Activated CD4-positive, alpha-beta T cell treated with anti-CD3 and anti-CD28 coated beads, Interleukin-2, amount 10 ng/mL, durations not matched to agents 24 days and 14 days (primary cell): Measurements from ENCODE around the gene BBS5. TPM values are rescaled to one million over a fixed set of nuclear protein-coding genes. Genes with fewer than 3 reads are reported as not detected.
"Not testable (repeated sequence)": the region's sequence is repeated elsewhere in the genome, so short reads cannot be mapped to it uniquely, and the experiment has no call there.

Experiments
- DNase-seq: peaks from one replicate; pipeline ENCODE4 v3.0.0; 2022
- H3K27ac Mint-ChIP-seq: one replicate; pipeline ENCODE4 v1.8.0; 2022; ENCODE audit warnings: mild to moderate bottlenecking, mixed read lengths
- H3K27me3 Mint-ChIP-seq: one replicate; pipeline ENCODE4 v1.8.0; 2022; ENCODE audit warnings: mixed read lengths
- H3K36me3 Mint-ChIP-seq: one replicate; pipeline ENCODE4 v1.8.0; 2022; ENCODE audit warnings: low read depth, mild to moderate bottlenecking, mixed read lengths
- H3K4me1 Mint-ChIP-seq: one replicate; pipeline ENCODE4 v1.8.0; 2021; ENCODE audit warnings: mixed read lengths
- H3K4me3 Mint-ChIP-seq: one replicate; pipeline ENCODE4 v1.8.0; 2022; ENCODE audit warnings: mild to moderate bottlenecking, moderate library complexity, mixed read lengths
- H3K9me3 Mint-ChIP-seq: one replicate; pipeline ENCODE4 v1.8.0; 2021; ENCODE audit warnings: mixed read lengths
- intact Hi-C: fragments of 100-400 bp; cut with micrococcal nuclease; formaldehyde crosslinking; loops from one replicate; pipeline ENCODE4 v1.15.1; 2023
- total RNA-seq: library from RNA; stranded (reverse); gene quantifications from 2 replicates; pipeline ENCODE4 v1.2.3, GENCODE V29; 2022

BBS5 gene
- total RNA-seq = 4.3 and 4.7 TPM in 2 replicates

GRCh38 chr2:169479257-169480078 lies at the start of gene BBS5:
BBS5 (plus strand) TSS chr2:169479494; CDS start chr2:169479554, 60 bp downstream.
- H3K27ac Mint-ChIP-seq = peak within 1 kb of the TSS; percentile 61
- H3K4me1 Mint-ChIP-seq = peaks cover 5% of the 10 kb centered on the region
- H3K9me3 Mint-ChIP-seq = no peaks in the 10 kb centered on the region
- no peaks in the 10 kb centered on the region for H3K36me3 Mint-ChIP-seq
- DNase-seq = peak; percentile 92
- H3K4me3 Mint-ChIP-seq = peak within 1 kb of the TSS; percentile 90
- H3K27me3 Mint-ChIP-seq = no peaks in the 10 kb centered on the region
- intact Hi-C loops = loop anchor here (1.0 to 5.0 kb wide), 3 partner anchors 10 to 117 kb away; partner anchors contain the start of genes FASTKD1 and LRP2

GRCh38 chr2:169431772-169432171 lies 47.5 kb upstream of the BBS5 start:
- peaks cover 15% of the 10 kb centered on the region for H3K27me3 Mint-ChIP-seq
- H3K36me3 Mint-ChIP-seq, H3K27ac Mint-ChIP-seq, H3K4me1 Mint-ChIP-seq, H3K4me3 Mint-ChIP-seq, DNase-seq, intact Hi-C loops, H3K9me3 Mint-ChIP-seq: not testable (repeated sequence)

GRCh38 chr2:169434236-169434635 lies 45.1 kb upstream of the BBS5 start:
- H3K4me3 Mint-ChIP-seq, intact Hi-C loops, H3K4me1 Mint-ChIP-seq, DNase-seq, H3K36me3 Mint-ChIP-seq, H3K27ac Mint-ChIP-seq, H3K9me3 Mint-ChIP-seq: not testable (repeated sequence)
- H3K27me3 Mint-ChIP-seq = peaks cover 28% of the 10 kb centered on the region

GRCh38 chr2:169438466-169439072 lies 40.7 kb upstream of the BBS5 start:
- no peak for DNase-seq
- H3K4me1 Mint-ChIP-seq = no peaks in the 10 kb centered on the region
- H3K36me3 Mint-ChIP-seq = no peaks in the 10 kb centered on the region
- H3K27me3 Mint-ChIP-seq = peaks cover 43% of the 10 kb centered on the region
- no peak overlapping the region for H3K27ac Mint-ChIP-seq
- intact Hi-C loops = no loop called here
- no peaks in the 10 kb centered on the region for H3K9me3 Mint-ChIP-seq
- no peak overlapping the region for H3K4me3 Mint-ChIP-seq

GRCh38 chr2:169439900-169440299 lies 39.4 kb upstream of the BBS5 start:
- no peaks in the 10 kb centered on the region for H3K9me3 Mint-ChIP-seq
- H3K27ac Mint-ChIP-seq = no peak overlapping the region
- intact Hi-C loops = no loop called here
- H3K4me3 Mint-ChIP-seq = no peak overlapping the region
- H3K4me1 Mint-ChIP-seq = no peaks in the 10 kb centered on the region
- DNase-seq = no peak
- peaks cover 48% of the 10 kb centered on the region for H3K27me3 Mint-ChIP-seq
- H3K36me3 Mint-ChIP-seq = no peaks in the 10 kb centered on the region

- no peaks in the 10 kb centered on the region for H3K4me1 Mint-ChIP-seq
- no peak overlapping the region for H3K27ac Mint-ChIP-seq
- no peaks in the 10 kb centered on the region for H3K36me3 Mint-ChIP-seq
- peaks cover 15% of the 10 kb centered on the region for H3K27me3 Mint-ChIP-seq
- no peak overlapping the region for H3K4me3 Mint-ChIP-seq
- intact Hi-C loops = no loop called here
- no peak for DNase-seq
- no peaks in the 10 kb centered on the region for H3K9me3 Mint-ChIP-seq
Measured at GRCh38 chr2:169446452-169446851, 32.8 kb upstream of the BBS5 start.

GRCh38 chr2:169448316-169448715 lies 31.0 kb upstream of the BBS5 start:
- no peak overlapping the region for H3K4me3 Mint-ChIP-seq
- no peaks in the 10 kb centered on the region for H3K4me1 Mint-ChIP-seq
- DNase-seq = no peak
- H3K27me3 Mint-ChIP-seq = peaks cover 10% of the 10 kb centered on the region
- H3K9me3 Mint-ChIP-seq = no peaks in the 10 kb centered on the region
- H3K36me3 Mint-ChIP-seq = no peaks in the 10 kb centered on the region
- intact Hi-C loops = no loop called here
- H3K27ac Mint-ChIP-seq = no peak overlapping the region

- Mint-ChIP-seq H3K9me3 (no peaks in the 10 kb centered on the region), H3K36me3 (no peaks in the 10 kb centered on the region), H3K27ac (no peak overlapping the region), H3K4me3 (no peak overlapping the region), H3K27me3 (peaks cover 11% of the 10 kb centered on the region), H3K4me1 (no peaks in the 10 kb centered on the region)
- intact Hi-C loops = no loop called here
- DNase-seq = no peak
Measured at GRCh38 chr2:169448865-169449264, 30.4 kb upstream of the BBS5 start.

- intact Hi-C loops = loop anchor here (5.0 kb wide), 1 partner anchor 475 kb away; no protein-coding TSS in a partner anchor
- Mint-ChIP-seq H3K36me3 (no peaks in the 10 kb centered on the region), H3K27ac (no peak overlapping the region), H3K9me3 (no peaks in the 10 kb centered on the region), H3K4me3 (no peak overlapping the region), H3K27me3 (peaks cover 16% of the 10 kb centered on the region), H3K4me1 (no peaks in the 10 kb centered on the region)
- no peak for DNase-seq
Measured at GRCh38 chr2:169452080-169452479, 27.2 kb upstream of the BBS5 start.

GRCh38 chr2:169453044-169453443 lies 26.2 kb upstream of the BBS5 start:
- H3K4me1 Mint-ChIP-seq, H3K4me3 Mint-ChIP-seq, H3K9me3 Mint-ChIP-seq, H3K27ac Mint-ChIP-seq, DNase-seq, H3K36me3 Mint-ChIP-seq: not testable (repeated sequence)
- intact Hi-C loops = loop anchor here (5.0 kb wide), 1 partner anchor 474 kb away; no protein-coding TSS in a partner anchor
- peaks cover 15% of the 10 kb centered on the region for H3K27me3 Mint-ChIP-seq

GRCh38 chr2:169461143-169461542 lies 18.2 kb upstream of the BBS5 start:
- H3K4me1 Mint-ChIP-seq = no peaks in the 10 kb centered on the region
- H3K4me3 Mint-ChIP-seq = no peak overlapping the region
- H3K9me3 Mint-ChIP-seq = no peaks in the 10 kb centered on the region
- peaks cover 4% of the 10 kb centered on the region for H3K27me3 Mint-ChIP-seq
- intact Hi-C loops = loop anchor here (5.0 kb wide), 2 partner anchors 101 to 489 kb away; no protein-coding TSS in a partner anchor
- no peak for DNase-seq
- no peak overlapping the region for H3K27ac Mint-ChIP-seq
- no peaks in the 10 kb centered on the region for H3K36me3 Mint-ChIP-seq

- Mint-ChIP-seq H3K9me3 (no peaks in the 10 kb centered on the region), H3K27me3 (peaks cover 2% of the 10 kb centered on the region), H3K4me3 (no peak overlapping the region), H3K36me3 (no peaks in the 10 kb centered on the region), H3K4me1 (no peaks in the 10 kb centered on the region), H3K27ac (no peak overlapping the region)
- intact Hi-C loops = loop anchor here (5.0 kb wide), 2 partner anchors 99 to 491 kb away; no protein-coding TSS in a partner anchor
- DNase-seq = no peak
Measured at GRCh38 chr2:169462896-169463695, 16.2 kb upstream of the BBS5 start.

GRCh38 chr2:169464466-169464865 lies 14.8 kb upstream of the BBS5 start:
- no peak for DNase-seq
- H3K4me3 Mint-ChIP-seq = no peak overlapping the region
- H3K27me3 Mint-ChIP-seq = peaks cover 2% of the 10 kb centered on the region
- intact Hi-C loops = loop anchor here (5.0 kb wide), 2 partner anchors 98 to 492 kb away; no protein-coding TSS in a partner anchor
- H3K36me3 Mint-ChIP-seq = no peaks in the 10 kb centered on the region
- no peaks in the 10 kb centered on the region for H3K9me3 Mint-ChIP-seq
- H3K4me1 Mint-ChIP-seq = no peaks in the 10 kb centered on the region
- no peak overlapping the region for H3K27ac Mint-ChIP-seq
